AG08396 (cell line): ENCODE measurements around the gene COL19A1.
"Not testable (repeated sequence)": the region's sequence is repeated elsewhere in the genome, so short reads cannot be mapped to it uniquely, and the experiment has no call there.

Source experiments
- DNase-seq: peaks from one replicate; pipeline ENCODE4 v3.0.0; 2012; ENCODE audit warnings: low spot score, mixed read lengths

The COL19A1 gene

DNA sequence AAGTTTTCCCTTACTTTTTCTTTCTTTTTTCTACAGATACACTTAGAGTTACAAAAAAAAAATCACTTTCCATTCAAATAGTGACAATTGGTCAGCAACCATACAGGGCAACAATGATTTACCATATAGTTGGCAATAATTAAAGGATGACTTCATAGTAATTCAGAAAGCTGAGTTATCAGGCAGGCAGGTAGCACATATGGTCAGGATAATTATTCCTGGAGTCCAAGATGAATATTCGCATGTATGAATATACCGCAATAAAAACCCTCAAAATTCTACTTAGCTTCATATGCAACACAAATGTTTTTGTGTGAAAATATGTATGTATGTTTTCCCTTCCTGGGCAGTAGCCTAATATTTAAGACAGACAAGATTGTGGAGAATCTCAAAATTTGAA is 34.5 kb downstream of the COL19A1 start:
- DNase-seq, result no peak

- DNase-seq, result no peak
Measured at GRCh38 chr6:69901361-69901760, 35.0 kb downstream of the COL19A1 start.

DNA sequence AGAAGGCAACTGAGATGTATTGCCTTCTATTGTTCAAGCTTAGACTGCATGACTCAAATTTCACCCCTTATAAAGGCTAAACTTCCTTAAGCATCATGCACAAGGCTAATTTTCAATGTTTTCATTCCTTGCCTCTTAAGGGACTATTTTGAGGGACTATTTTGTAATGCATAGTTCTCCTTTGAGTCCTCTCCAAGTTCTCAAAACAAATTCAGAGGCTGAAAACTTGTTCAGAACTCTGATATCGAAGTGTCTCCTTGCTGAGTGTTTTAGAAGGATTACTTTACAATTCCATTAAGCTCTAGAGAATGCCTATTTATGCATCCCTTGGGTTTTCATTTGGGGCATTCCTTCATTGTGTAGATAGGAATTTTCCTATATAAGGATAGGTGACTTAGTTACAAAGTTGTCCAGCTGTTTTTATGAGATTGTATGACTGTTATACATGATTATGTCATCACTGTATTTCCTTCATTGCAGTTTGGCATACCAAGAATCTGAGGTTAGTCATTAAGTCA is 41.7 kb downstream of the COL19A1 start:
- no peak for DNase-seq

GRCh38 chr6:69913361-69913760 is 47.0 kb downstream of the COL19A1 start:
- DNase-seq, result no peak

- no peak for DNase-seq
Measured at GRCh38 chr6:69914015-69914485, 47.7 kb downstream of the COL19A1 start.

DNA sequence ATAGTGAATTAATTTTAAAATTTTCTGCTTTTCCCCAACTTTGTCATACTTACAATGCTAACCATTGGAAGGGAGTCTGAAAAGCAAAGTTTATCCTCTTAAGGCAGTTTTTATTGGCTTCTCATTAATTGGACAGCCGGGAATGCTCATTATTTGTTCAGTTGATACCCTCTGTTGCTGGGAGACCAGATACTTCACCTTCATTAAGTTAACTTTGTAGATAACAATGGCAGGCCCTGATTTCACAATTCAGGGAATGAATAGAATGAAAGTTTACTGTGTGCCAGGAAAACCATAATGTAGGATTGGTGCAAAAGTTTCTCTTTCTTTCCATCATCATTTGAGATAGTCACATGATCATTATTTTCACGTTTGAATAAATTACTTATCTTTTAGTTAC is 49.0 kb downstream of the COL19A1 start:
- DNase-seq, result no peak

GRCh38 chr6:69917834-69918233 is 51.5 kb downstream of the COL19A1 start:
- DNase-seq, result peak; percentile 8

DNA sequence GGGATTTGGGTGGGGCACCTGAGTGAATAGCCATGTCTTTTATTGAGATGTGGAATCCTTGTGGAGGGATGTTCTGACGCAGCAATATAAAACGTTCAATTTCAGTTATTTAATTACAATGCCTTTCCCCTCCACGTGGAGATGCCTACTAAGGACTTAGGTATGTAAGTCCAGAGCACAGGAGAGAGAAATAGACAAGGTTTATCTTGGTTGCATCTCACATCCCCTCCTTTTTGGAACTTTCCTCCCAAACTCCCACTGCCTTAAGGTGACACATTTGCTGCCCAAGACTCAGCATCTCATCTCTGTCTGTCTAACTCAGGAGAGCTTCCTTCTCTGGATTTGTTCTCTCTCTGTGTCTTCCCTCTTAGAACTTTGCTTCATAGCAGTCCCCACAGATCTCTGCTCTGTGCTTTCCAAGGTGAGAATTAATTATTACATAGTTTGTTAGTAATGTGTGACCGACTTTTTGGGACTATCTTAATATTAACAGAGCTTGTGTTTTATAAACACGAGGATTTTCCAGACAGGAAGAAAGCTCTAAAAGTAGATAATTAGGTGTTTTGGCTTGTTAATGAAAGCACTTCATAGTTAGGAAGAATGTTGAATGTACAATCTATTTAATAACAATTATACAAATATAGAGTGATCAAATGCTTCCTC is 52.6 kb downstream of the COL19A1 start:
- DNase-seq, result no peak

- not testable (repeated sequence) for DNase-seq
Measured at GRCh38 chr6:69921066-69921465, 54.7 kb downstream of the COL19A1 start.

- DNase-seq, result not testable (repeated sequence)
Measured at GRCh38 chr6:69921611-69922010, 55.3 kb downstream of the COL19A1 start.

- DNase-seq, result no peak
Measured at GRCh38 chr6:69926745-69927144, 60.4 kb downstream of the COL19A1 start.

DNA sequence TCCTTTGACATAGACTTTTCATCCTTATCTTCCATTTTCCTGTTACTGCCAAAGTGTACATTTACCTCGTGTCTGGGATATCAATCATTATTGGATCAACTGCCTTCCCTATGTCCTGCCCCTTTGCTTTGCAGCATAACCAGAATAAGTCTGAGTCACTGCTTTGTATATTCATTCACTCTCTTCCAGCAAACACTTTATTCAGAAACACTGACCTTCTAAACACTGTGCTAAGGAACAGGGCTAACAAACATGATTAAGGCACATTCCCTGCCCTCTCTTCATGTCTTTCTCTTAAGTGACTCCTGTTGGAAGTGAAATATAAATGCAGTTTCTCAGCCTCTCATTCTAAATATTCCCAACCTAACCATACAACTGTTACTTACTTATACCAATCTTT is 66.9 kb downstream of the COL19A1 start:
- DNase-seq, result no peak

DNA sequence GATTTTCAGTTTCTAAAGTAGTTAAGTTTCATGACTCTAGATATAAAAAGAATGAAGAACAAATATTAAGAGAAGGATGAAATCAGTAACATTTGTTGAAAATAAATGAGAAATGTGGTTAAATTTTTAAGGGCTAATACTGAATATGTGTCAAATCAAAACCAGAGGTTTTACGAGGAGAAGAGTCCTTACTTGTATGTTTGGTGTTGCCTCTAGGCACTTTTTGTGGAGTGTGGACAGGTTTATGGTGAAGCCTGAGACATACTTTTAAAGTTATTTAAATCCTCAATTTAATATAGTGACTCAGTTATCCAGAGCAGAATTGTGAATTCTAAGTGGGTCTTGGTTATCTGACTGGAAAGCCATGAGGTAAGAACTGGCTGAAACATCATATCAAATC is 68.7 kb downstream of the COL19A1 start:
- no peak for DNase-seq

DNA sequence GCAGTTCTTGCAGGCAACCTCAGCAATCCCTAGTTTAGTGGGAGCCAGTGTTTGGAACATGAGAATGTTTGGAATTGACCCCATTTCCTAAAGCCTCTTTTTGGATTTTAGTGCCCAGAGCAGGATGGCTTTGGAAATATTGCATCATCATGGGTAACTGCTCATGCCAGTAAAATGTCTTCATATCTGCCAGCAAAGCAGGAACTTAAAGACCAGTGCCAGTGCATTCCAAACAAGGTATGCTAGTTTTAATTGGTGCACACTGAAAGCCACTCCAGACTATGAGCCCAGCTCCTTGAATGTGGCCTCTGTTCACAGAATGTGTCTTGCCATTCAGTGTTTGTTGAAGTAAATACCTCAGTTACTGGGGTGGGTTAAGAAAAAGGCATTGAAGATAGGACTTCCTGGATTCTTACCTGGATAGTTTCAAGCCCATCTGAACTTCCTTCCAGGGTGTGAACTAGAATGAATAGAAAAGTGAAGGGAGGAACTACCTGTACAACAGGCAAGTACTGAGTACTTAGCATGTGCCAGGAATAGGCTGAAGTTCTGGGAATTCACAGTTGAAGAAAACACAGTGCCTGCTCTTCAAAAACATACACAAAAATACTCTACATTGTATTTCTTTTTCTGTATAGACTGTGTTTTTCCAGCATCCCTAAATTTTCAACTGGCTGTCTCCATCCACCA is 70.5 kb downstream of the COL19A1 start:
- no peak for DNase-seq

DNA sequence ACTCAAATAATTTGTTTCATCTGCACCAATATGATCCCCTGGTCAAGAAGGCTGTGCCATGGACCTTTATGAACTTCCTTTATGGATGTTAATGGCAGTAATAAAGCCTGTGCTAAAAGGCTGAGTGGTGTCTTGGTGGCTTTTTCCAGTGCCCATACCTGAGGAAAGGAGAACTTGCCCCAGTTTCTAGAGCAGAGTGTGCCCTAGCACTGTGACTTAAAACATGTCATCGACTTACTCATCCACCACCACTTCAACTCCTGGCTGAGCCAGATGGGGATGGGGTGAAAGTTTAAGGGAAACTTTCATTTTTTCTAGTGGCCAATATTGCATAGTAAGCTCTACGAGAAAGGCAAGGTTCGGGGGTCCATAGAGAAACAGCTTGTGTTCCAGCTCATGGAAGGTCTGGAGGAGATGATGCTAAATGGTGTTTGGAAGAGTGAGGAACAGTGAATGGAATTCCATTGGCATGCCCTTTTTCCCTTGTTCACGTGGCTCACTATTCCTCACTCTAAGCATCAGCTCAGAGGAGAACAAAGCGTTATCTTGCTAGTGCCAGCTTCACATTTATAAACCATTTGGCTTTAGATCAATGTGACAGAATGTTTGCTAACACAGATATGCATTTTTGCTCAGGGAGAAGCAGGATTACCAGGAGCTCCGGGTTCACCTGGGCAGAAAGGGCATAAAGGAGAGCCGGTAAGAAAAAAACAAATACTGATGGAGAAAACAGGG is 71.2 kb downstream of the COL19A1 start:
- no peak for DNase-seq

DNA sequence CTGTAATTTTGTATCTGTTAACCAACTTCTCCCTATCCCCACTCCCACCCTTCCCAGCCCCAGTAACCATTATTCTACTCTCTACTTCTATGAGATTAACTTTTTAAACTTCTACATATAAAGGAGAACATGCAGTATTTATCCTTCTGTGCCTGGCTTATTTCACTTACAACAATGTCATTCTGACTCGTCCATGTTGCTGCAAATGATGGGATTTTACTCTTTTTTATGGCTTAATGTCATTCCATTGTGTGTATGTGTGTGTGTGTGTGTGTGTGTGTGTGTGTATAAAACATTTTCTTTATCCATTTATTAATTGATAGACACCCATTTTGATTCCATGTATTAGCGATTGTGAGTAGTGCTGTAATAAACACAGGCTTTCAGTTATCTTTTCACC is 76.1 kb downstream of the COL19A1 start:
- no peak for DNase-seq

DNA sequence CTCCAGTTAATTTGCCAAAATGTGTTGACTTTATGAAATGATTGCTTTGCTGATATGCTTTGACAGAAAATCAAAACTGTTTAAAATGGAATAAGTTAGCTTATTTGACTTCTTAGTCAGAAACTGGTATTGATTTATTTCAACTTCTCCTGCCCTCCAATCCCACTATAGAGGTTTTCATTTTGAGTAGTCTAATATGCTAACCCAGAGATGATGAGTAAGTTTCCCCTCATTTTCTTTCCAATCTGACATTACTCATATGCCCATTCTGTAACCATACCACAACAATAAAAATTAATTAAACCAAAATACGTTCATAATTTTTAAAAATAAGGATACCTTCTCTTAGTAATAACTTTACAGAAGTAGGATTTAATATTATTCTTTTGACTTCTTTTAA is 78.8 kb downstream of the COL19A1 start:
- DNase-seq, result no peak

DNA sequence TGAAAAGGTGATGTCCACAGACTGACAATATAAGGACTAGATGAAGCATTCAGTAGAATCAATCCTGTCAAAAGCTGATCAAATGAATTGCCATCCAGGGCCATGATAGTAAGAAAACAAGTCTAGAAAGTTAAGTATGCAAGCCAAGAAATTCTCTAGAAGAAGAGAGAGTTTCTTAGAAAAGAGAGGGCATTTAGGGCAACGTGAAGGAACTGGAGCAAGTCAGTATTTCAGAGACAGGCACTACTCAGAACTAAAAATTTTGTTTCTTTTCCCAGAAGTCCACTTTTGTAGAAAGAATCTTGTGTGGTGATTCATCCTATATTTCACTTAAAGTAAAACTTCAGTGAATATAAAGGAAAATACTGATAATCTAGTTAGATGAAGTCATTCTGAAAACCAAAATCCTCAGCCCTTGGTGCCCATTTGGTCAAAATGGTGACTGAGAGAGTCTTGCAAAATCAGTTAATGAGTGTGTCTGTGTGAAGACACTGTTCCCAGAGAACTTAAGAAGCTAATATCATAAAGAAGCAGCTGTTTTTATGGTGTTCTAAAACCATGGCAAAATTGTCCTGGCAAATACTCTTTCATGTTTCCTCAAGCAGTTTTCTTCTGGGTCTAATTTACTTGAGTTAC is 82.2 kb downstream of the COL19A1 start:
- DNase-seq, result no peak

DNA sequence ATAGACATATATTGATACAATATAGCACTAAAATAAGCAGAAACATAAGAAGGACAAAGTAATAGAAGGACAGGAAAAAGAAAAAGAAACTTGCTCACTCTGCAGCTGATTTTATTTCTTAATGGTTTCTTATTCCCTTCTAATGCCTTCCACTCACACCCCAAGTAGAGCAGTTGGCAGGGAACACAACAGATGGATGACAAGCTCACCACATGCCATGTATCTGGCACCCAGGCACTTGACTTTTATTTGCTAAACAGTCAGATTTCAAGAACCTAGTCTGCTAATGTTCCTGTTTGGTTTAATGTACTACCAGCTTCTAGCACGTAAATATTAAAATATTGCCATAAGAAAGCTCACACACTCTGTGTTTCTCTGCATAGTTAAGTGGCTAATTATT is 87.1 kb downstream of the COL19A1 start:
- DNase-seq, result no peak

DNA sequence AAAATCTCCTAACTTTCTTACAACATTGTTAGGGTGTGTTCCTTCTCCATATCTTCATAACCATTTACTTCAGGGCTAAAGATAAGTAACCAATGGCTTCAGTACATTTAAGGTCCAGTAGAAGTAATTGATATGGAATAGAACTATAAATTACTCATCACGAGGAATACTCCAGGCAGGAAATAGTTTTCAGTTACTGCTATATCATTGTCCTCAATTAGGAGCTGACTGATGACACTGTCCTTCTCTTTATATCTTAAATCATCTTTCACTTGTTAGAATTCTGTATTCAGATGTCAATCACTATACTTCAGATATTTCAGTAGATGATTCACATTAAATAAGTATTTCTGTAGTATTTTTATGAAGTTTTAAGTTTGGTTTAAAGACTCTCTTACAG is 88.4 kb downstream of the COL19A1 start:
- DNase-seq, result no peak

DNA sequence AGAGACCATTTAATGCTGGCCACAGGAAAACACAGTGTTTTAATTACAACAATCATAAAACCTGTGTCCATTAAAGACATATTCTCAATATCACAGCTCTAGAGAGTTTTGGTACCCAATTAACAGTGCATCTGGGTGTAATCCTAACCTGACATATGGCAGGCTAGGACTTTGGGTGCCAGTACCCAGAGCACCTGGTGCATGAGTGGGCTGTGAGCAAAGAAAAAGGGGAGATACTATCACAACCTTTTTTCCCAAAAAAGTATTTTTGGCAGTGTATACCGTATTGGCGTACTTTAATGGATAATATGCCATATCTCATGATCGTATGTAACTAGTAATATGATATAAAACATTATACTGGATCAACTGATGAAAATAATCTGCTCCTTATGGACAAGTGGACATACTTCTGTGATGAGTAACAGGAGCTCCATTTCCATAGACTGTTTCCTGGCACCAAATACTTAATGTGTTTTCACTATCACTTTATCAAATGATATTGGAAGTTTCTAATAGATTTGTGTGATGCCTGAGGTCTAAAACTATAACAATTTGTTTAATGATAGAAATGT is 91.7 kb downstream of the COL19A1 start:
- DNase-seq, result no peak

DNA sequence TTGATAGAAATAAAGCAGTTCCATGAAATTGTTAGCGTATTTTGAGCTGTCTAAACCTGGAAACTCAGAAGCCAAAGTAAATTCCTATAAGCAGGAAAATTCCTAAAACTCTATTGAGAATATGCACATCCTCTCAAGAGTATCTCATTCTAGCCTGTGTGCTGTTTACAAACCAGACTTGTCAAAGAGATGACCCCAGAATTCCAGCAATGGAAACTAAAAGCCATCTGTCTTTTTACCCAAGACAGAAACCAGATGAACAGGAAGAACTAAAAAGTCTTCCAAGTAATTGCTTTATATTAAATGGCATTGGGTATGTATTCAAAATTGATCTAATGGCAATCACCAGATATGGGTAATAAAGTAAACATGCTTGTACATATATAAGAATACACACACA is 92.6 kb downstream of the COL19A1 start:
- DNase-seq, result no peak
